ENCODE results near the gene PTPN23.
"Not testable (repeated sequence)": the region's sequence is repeated elsewhere in the genome, so short reads cannot be mapped to it uniquely, and the experiment has no call there.

PTPN23 gene

GRCh38 chr3:47360110-47360517, 20.7 kb upstream of the PTPN23 start:
- CTCF ChIA-PET, H3K27ac Mint-ChIP-seq, DNase-seq, H3K4me3 Mint-ChIP-seq: not testable (repeated sequence)
- Mint-ChIP-seq H3K9me3 (peaks cover 34% of the 10 kb centered on the region), H3K36me3 (peaks cover 13% of the 10 kb centered on the region), H3K4me1 (peaks cover 14% of the 10 kb centered on the region), H3K27me3 (peaks cover 13% of the 10 kb centered on the region)

- H3K9me3 Mint-ChIP-seq = peaks cover 34% of the 10 kb centered on the region
- H3K4me3 Mint-ChIP-seq = no peak overlapping the region
- peaks cover 13% of the 10 kb centered on the region for H3K36me3 Mint-ChIP-seq
- peak overlapping the region; percentile 40 for H3K27ac Mint-ChIP-seq
- CTCF ChIA-PET = no interaction called here
- DNase-seq = peak; percentile 36
- H3K27me3 Mint-ChIP-seq = peaks cover 9% of the 10 kb centered on the region
- H3K4me1 Mint-ChIP-seq = peaks cover 14% of the 10 kb centered on the region
Observed at GRCh38 chr3:47362701-47363100, 18.1 kb upstream of the PTPN23 start.

- Mint-ChIP-seq H3K4me3 (no peak overlapping the region), H3K4me1 (peaks cover 12% of the 10 kb centered on the region), H3K9me3 (peaks cover 8% of the 10 kb centered on the region), H3K27ac (no peak overlapping the region), H3K27me3 (peaks cover 17% of the 10 kb centered on the region), H3K36me3 (peaks cover 6% of the 10 kb centered on the region)
- DNase-seq = no peak
- CTCF ChIA-PET = interaction anchor here (0.7 kb wide), 1 partner anchor 697 kb away, joined by 3 read pairs; no protein-coding TSS in a partner anchor
Observed at GRCh38 chr3:47365213-47366153, 15.3 kb upstream of the PTPN23 start.

- Mint-ChIP-seq H3K27me3 (peaks cover 25% of the 10 kb centered on the region), H3K4me1 (peaks cover 12% of the 10 kb centered on the region), H3K27ac (no peak overlapping the region), H3K9me3 (peaks cover 8% of the 10 kb centered on the region), H3K4me3 (no peak overlapping the region), H3K36me3 (peaks cover 6% of the 10 kb centered on the region)
- CTCF ChIA-PET = interaction anchor here (0.6 kb wide), 1 partner anchor 855 kb away, joined by 3 read pairs; no protein-coding TSS in a partner anchor
- DNase-seq = no peak
Observed at GRCh38 chr3:47366833-47367232, 14.0 kb upstream of the PTPN23 start.

GRCh38 chr3:47367631-47368030, 13.2 kb upstream of the PTPN23 start:
- peaks cover 6% of the 10 kb centered on the region for H3K4me1 Mint-ChIP-seq

GRCh38 chr3:47370020-47370419, 10.8 kb upstream of the PTPN23 start:
- not testable (repeated sequence) for DNase-seq, H3K4me1 Mint-ChIP-seq, H3K9me3 Mint-ChIP-seq, H3K36me3 Mint-ChIP-seq, H3K27ac Mint-ChIP-seq, H3K4me3 Mint-ChIP-seq
- peaks cover 32% of the 10 kb centered on the region for H3K27me3 Mint-ChIP-seq
- CTCF ChIA-PET = interaction anchor here (0.9 to 1.5 kb wide), 2 partner anchors 45 to 447 kb away, joined by 3 read pairs; no protein-coding TSS in a partner anchor

More at GRCh38 chr3:47367631-47368030, 13.2 kb upstream of the PTPN23 start:
- no peak for DNase-seq
- Mint-ChIP-seq H3K27me3 (peaks cover 26% of the 10 kb centered on the region), H3K36me3 (peaks cover 3% of the 10 kb centered on the region), H3K4me3 (no peak overlapping the region), H3K9me3 (peaks cover 3% of the 10 kb centered on the region), H3K27ac (no peak overlapping the region)
- CTCF ChIA-PET = interaction anchor here (0.6 kb wide), 1 partner anchor 856 kb away, joined by 3 read pairs; no protein-coding TSS in a partner anchor

- Mint-ChIP-seq H3K36me3 (no peaks in the 10 kb centered on the region), H3K4me3 (no peak overlapping the region), H3K27me3 (peaks cover 37% of the 10 kb centered on the region), H3K4me1 (no peaks in the 10 kb centered on the region), H3K27ac (no peak overlapping the region), H3K9me3 (no peaks in the 10 kb centered on the region)
- DNase-seq = peak; percentile 59
- CTCF ChIA-PET = interaction anchor here (1.5 kb wide), 1 partner anchor 448 kb away, joined by 3 read pairs; no protein-coding TSS in a partner anchor
Observed at GRCh38 chr3:47370887-47371697, 9.7 kb upstream of the PTPN23 start.

GRCh38 chr3:47374587-47374986, 6.2 kb upstream of the PTPN23 start:
- Mint-ChIP-seq H3K36me3 (peaks cover 3% of the 10 kb centered on the region), H3K4me1 (peaks cover 15% of the 10 kb centered on the region), H3K27ac (no peak overlapping the region), H3K27me3 (peaks cover 25% of the 10 kb centered on the region), H3K9me3 (no peaks in the 10 kb centered on the region), H3K4me3 (no peak overlapping the region)
- CTCF ChIA-PET = no interaction called here
- no peak for DNase-seq

- CTCF ChIA-PET = no interaction called here
- Mint-ChIP-seq H3K4me3 (no peak overlapping the region), H3K4me1 (peaks cover 25% of the 10 kb centered on the region), H3K36me3 (peaks cover 8% of the 10 kb centered on the region), H3K9me3 (no peaks in the 10 kb centered on the region), H3K27ac (no peak overlapping the region), H3K27me3 (peaks cover 15% of the 10 kb centered on the region)
- DNase-seq = no peak
Observed at GRCh38 chr3:47376393-47376792, 4.4 kb upstream of the PTPN23 start.

GRCh38 chr3:47377186-47377585, 3.6 kb upstream of the PTPN23 start:
- no peak overlapping the region for H3K27ac Mint-ChIP-seq
- peaks cover 8% of the 10 kb centered on the region for H3K36me3 Mint-ChIP-seq
- CTCF ChIA-PET = no interaction called here

GRCh38 chr3:47378869-47379268, 2.0 kb upstream of the PTPN23 start:
- CTCF ChIA-PET = no interaction called here
- Mint-ChIP-seq H3K36me3 (peaks cover 10% of the 10 kb centered on the region), H3K27me3 (peaks cover 6% of the 10 kb centered on the region), H3K27ac (peak overlapping the region; percentile 98), H3K4me3 (no peak overlapping the region), H3K9me3 (no peaks in the 10 kb centered on the region), H3K4me1 (peaks cover 41% of the 10 kb centered on the region)
- DNase-seq = no peak

More at GRCh38 chr3:47377186-47377585, 3.6 kb upstream of the PTPN23 start:
- Mint-ChIP-seq H3K4me3 (no peak overlapping the region), H3K27me3 (peaks cover 11% of the 10 kb centered on the region), H3K4me1 (peaks cover 31% of the 10 kb centered on the region), H3K9me3 (no peaks in the 10 kb centered on the region)
- DNase-seq = no peak

GRCh38 chr3:47379411-47379899, 1.4 kb upstream of the PTPN23 start:
- Mint-ChIP-seq H3K4me3 (peak overlapping the region; percentile 99), H3K27ac (peak overlapping the region; percentile 98), H3K4me1 (peaks cover 41% of the 10 kb centered on the region), H3K36me3 (peaks cover 11% of the 10 kb centered on the region), H3K27me3 (peaks cover 6% of the 10 kb centered on the region), H3K9me3 (no peaks in the 10 kb centered on the region)
- DNase-seq = no peak
- CTCF ChIA-PET = no interaction called here

GRCh38 chr3:47380026-47380600, 708 bp upstream of the PTPN23 start:
- H3K27ac Mint-ChIP-seq = peak overlapping the region; percentile 98
- H3K4me3 Mint-ChIP-seq = peak overlapping the region; percentile 99
- CTCF ChIA-PET = interaction anchor here (1.1 kb wide), 1 partner anchor 41 kb away, joined by 3 read pairs; no protein-coding TSS in a partner anchor
- DNase-seq = no peak
- H3K27me3 Mint-ChIP-seq = peaks cover 4% of the 10 kb centered on the region
- H3K4me1 Mint-ChIP-seq = peaks cover 41% of the 10 kb centered on the region
- no peaks in the 10 kb centered on the region for H3K9me3 Mint-ChIP-seq
- H3K36me3 Mint-ChIP-seq = peaks cover 15% of the 10 kb centered on the region

All from activated naive CD4-positive, alpha-beta T cell treated with anti-CD3 and anti-CD28 coated beads, Interleukin-2, amount 10 ng/mL, durations not matched to agents 7 days and 5 days (primary cell).